Activated CD8-positive, alpha-beta memory T cell treated with anti-CD3 and anti-CD28 coated beads for 1 hour (primary cell): ENCODE data around the gene PREX1.

Experiments used
- DNase-seq, 2 donors: peaks; one replicate each; pipeline ENCODE4 v3.0.0-alpha.2; 2020; ENCODE audit warnings: low read depth in 1 of 2; ENCODE audit errors: extremely low read depth in 1 of 2

The PREX1 gene

GRCh38 chr20:48826069-48826468, 1.7 kb downstream of the PREX1 start:
- DNase-seq = no peak

GRCh38 chr20:48825566-48825920, 2.3 kb downstream of the PREX1 start:
- no peak for DNase-seq

GRCh38 chr20:48824830-48825565, 2.8 kb downstream of the PREX1 start:
- DNase-seq = no peak

GRCh38 chr20:48823960-48824498, 3.8 kb downstream of the PREX1 start:
- no peak for DNase-seq

- DNase-seq = no peak
These were observed 4.3 kb downstream of the PREX1 start for GRCh38 chr20:48823476-48823875.

- no peak for DNase-seq
These were observed 4.9 kb downstream of the PREX1 start for GRCh38 chr20:48822879-48823385.

- DNase-seq = no peak
These were observed 5.6 kb downstream of the PREX1 start for GRCh38 chr20:48822178-48822577.

GRCh38 chr20:48821261-48821920, 6.4 kb downstream of the PREX1 start:
- no peak for DNase-seq

GRCh38 chr20:48820649-48820973, 7.2 kb downstream of the PREX1 start:
- DNase-seq = no peak

- no peak for DNase-seq
These were observed 7.8 kb downstream of the PREX1 start for GRCh38 chr20:48819821-48820648.

- no peak for DNase-seq
These were observed 8.7 kb downstream of the PREX1 start for GRCh38 chr20:48819089-48819488.

GRCh38 chr20:48818481-48818987, 9.3 kb downstream of the PREX1 start:
- DNase-seq = no peak

- no peak for DNase-seq
These were observed 9.8 kb downstream of the PREX1 start for GRCh38 chr20:48818031-48818370.

GRCh38 chr20:48817367-48818030, 10.3 kb downstream of the PREX1 start:
- no peak for DNase-seq

GRCh38 chr20:48816282-48817205, 11.3 kb downstream of the PREX1 start:
- DNase-seq = no peak

- DNase-seq = no peak
These were observed 12.3 kb downstream of the PREX1 start for GRCh38 chr20:48815537-48815936.

GRCh38 chr20:48814633-48815032, 13.2 kb downstream of the PREX1 start:
- DNase-seq = no peak

- no peak for DNase-seq
These were observed 13.8 kb downstream of the PREX1 start for GRCh38 chr20:48813930-48814546.

GRCh38 chr20:48813446-48813747, 14.4 kb downstream of the PREX1 start:
- no peak for DNase-seq
